Stimulated activated CD8-positive, alpha-beta memory T cell treated with anti-CD3 and anti-CD28 coated beads, Interleukin-4, amount 100 ng/mL, for 4 hours (primary cell): ENCODE data around the gene KIFC3.
"Not testable (repeated sequence)": the region's sequence is repeated elsewhere in the genome, so short reads cannot be mapped to it uniquely, and the experiment has no call there.

Experiments
- DNase-seq, 2 donors: peaks; one replicate each; pipeline ENCODE4 v3.0.0-alpha.2; 2020; ENCODE audit warnings: low read depth in 2 of 2, low spot score in 1 of 2

Gene KIFC3

DNA sequence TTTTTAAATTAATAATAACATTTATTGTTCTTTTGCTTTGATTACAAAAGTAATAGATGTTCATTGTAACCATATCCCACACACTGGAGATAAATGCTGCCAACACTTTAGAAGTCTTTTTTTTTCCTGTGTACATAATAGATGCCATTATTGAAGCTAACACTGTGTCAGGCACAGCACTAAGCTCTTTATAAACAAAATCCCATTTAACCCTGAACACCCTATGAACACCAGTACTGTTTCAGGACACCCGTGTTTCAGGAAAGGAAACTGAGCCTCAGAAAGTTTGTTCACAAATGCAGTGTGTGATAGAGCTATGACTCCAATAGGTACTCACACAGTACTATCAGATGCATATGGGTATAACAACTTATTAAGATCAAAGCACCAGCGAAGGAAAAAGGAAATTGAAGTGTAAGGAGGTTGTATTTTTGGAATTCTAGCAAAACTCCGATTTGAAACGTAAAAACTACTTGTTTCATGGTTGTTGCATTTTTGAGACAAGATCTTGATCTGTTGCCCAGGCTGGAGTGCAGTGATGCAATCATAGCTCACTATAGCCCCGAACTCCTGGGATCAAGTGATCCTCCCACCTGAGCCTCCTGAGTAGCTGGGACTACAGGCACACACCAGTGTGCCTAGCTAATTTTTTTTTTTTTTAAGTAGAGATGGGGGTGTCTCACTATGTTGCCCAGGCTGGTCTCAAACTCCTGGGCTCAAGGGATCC, 2.0 kb upstream of the KIFC3 start:
- no peak for DNase-seq

GRCh38 chr16:57803134-57803990, 1.1 kb upstream of the KIFC3 start:
- no peak for DNase-seq

DNA sequence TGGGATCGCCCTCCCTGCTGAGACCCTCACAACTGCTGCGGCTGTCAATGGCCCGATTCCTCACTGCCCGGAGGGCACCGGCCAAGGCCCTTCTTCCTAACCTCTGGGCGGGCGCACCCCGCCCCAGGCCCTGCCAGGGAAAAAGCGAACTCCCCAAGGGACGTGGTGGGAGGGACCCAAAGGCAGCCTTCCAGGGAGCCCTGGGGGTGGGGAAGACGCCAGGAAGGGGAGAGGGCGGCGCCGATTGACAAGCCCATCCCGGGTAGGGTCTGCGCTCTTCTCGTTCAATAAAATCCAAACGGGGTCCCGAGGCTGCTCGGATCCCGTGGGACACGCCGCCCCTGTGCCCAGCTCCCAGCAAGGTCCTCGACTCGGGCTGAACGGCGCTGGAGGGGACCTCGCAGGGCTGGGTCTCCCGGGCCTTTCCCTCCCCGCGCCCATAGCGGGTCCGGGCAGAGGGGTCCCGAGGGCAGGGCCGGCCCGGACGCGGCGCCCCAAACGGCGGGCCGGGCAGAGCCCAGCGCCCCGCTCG, 416 bp downstream of the KIFC3 start:
- DNase-seq: no peak

DNA sequence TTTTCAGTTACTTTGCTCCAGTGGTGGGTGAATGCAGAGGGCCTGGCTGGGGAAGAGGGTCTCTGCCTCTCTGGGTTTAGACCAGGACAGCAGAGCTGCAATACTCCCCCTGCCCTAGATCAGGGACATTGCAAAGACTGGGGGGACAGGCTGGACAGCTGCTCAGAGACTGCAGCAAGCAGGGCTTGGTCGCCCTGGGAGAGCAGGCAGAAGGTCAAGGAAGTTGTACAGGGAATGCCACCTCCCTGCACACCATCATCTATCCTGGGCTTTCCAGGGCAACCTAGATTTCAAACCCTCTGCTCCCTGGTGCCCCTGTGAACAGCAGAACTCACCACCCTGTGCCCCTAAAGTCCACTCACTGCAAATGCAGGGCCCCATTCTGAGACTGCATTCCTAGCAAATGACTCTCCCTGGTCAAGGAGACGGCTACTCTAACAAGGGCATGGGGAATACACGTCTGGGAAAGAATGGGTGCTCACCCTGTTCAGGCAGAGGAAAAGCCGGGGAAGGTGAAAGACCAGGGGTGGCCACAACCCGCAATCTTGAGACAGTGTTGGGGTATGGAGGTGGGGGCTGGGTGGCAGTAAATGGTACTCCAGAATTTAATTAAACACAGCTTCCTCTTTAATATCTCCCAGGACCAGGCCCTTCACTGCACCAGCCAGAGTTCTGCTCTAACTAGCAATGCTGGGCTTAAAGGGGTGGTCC, 1.0 kb downstream of the KIFC3 start:
- DNase-seq: no peak

DNA sequence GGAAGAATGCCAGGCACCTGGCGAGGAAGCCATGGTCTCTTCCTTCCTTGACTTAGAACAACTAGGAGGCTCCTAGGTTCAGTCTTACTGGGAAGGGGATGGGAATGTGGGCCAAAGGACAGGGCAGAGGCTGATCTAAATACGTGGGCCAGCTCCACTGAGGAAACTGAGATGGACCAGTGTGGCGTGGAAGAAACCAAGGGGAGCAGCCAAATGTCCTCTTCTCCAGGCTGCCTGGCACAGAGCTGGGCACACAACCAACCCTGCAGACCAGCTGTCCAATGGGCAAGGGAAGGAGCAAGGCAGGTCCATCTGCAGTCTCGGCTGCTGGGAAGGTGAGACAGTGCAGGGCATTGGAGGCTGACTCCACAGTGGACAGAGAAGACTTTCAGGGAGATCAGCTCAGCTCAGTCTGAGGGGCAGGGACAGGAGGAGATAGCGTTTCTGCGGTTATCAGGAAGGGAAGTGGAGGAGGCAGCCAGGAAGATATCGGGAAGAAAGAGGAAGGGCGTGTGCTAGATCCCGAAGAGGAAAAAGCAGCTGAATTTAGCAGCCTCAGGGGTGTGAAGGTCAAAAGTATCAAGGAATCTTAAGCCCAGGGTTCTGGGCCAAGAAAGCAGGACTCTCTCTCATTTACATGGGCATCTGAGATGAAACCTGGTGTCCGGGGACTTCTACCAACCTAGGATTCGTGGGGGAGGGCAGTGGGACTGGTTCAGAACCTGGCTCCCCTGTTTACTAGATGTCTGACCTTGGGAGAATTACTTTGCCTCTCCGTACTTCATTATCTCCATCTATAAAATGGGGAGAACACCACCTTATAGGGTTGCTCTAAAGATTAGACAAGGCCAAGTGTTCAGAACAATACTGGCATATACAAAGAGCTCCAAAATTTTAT, 1.8 kb downstream of the KIFC3 start:
- no peak for DNase-seq

DNA sequence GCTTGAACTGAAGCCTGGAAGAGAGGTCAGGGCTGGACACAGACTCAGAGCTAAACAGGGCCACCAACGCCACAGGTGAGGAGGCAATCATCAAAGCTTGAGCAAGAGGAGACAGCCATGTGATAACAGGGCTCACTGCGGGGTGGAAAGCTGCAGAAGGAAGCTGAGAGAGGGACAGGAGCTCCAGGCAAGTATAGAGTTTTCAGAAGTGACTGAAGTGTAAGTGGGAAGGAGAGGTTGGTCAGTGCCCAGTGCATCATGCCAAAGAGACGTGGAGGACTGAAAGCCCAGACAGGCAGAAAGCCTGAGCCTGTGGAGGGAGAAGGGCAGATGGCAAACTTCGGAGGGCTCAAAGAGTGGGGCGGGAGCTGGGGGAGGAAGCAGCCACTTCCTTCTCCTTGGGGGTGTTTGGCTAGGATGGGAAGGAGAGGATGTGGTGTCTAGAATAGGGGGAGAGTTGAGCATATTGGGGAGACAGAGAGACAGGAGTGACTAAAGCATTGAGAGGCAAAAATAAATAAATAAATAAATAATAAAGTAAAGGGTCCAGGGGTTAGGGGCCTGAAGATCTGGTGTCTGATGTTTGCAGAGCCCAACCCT, 2.6 kb downstream of the KIFC3 start:
- DNase-seq: no peak

- no peak for DNase-seq
Measured at GRCh38 chr16:57798953-57799599, 3.2 kb downstream of the KIFC3 start.

- DNase-seq: no peak
Measured at GRCh38 chr16:57798267-57798810, 4.0 kb downstream of the KIFC3 start.

DNA sequence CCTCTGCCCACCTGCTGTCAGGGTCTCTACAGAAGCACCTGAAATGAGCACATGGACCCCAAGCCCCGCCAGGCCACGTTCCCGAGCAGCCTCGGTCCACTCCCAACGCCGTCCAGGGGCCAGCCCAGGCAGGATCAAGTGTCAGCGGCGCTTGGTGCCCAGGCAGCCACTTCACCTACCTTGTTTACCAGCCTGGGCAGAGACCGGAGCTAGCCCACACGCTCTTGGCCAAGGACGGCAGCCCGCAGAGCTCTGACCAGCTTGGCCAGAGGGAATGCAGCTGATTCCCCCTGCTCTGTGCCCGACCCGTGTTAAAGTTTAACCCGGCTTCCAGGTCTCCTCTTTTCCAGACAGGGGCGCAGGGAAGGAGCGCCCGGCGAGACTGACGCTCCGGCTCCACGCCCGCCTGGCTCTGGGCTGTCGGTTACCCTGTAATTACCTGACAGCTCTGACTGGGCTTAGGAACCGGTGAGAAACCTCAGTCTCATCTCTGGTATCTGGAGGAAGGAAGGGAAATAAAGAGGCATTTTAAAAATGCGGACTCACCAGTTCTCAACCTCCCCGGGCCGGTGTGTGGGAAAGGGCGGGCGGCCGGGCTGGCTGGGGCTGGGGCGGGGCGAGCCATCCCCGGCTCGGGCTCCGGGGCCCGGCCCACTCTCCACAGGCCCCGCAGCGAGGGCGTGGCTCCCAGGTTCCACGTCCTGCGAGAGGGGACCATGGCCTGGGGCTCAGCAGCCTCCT, 4.6 kb downstream of the KIFC3 start:
- DNase-seq: no peak

DNA sequence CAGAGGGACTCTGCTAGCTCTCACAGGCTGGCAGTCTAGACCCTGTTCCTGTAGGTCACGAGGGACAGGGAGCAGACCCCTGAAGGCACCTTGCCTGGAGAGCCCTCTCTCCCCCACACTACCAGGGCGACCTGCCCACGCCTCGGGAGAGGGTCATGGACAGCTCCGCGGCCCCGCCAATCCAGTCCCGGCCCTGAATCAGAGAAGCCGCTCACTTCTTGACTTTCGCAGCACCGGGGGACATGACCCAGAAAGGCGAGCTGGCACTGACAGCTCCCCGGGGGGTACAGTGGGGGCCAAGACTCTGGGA, 5.1 kb downstream of the KIFC3 start:
- DNase-seq: no peak

DNA sequence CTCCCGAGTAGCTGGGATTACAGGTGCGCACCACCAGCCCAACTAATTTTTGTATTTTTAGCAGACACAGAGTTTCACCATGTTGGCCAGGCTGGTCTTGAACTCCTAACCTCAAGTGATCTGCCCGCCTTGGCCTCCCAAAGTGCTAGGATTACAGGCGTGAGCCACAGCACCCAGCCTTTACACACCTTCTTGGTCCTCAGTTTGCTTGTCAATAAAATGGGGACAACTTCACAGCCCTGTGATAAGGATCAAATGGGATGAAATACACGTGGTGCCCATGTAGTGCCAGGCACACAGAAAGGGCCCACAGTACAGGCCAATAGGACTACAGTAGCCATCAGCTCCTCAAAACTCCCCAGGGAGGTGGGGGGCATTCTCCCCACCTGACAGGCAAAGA, 6.3 kb downstream of the KIFC3 start:
- DNase-seq: not testable (repeated sequence)

DNA sequence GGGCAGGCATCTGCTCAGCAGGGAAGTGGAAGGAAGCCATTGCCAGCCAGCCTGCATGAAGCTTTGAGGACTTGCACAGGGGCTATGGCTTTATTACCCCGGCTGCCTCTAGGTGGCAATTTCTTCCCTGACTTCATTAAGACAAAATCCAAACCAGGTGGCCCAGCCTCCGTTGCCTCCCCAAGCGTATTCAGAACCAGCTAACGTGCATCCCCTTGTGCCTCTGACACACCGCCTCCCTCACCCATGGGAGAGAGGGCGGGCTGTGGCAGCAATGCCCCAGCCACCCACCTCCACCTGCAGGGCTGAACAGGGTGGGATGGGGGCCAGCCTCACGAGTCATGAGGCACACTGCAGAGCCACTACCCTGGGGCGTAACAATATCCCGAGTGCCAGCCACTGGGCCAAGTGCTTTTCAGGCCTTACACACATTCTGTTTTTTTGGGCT, 6.8 kb downstream of the KIFC3 start:
- DNase-seq: no peak

- no peak for DNase-seq
Measured at GRCh38 chr16:57794849-57795430, 7.4 kb downstream of the KIFC3 start.

GRCh38 chr16:57791893-57792461, 10.3 kb downstream of the KIFC3 start:
- no peak for DNase-seq

DNA sequence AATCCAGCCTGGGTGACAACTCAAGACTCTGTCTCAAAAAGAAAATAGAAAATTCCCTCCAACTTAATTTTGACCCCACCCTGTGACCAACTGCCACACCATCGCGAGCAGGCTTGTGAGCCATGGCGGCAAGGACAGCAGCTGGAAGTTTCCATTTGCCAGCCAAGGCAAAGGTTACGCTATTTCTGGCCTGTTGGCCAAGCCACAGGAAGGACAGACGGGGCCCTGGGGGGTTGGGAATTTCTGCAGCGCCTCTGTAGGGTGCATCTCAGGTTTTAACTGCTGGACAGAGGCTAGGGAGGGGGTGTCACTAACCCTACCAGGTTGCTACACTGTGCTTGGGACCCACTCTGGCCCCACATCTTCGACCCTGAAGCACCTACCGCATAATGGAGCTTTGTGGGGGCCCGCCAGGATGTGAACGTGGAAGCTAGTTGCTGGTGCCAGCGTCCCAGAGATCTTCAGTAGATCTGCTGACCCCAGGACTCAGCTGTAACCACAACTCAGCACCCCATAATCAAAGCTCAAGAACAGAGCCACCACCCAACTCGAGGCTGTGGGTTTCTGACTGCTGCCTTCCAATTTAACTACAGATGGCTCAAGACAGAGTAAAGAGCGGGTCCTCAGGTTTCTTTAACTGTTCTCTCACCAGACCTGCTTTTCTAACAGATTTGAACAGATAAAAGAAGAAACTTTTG, 10.9 kb downstream of the KIFC3 start:
- DNase-seq: no peak

DNA sequence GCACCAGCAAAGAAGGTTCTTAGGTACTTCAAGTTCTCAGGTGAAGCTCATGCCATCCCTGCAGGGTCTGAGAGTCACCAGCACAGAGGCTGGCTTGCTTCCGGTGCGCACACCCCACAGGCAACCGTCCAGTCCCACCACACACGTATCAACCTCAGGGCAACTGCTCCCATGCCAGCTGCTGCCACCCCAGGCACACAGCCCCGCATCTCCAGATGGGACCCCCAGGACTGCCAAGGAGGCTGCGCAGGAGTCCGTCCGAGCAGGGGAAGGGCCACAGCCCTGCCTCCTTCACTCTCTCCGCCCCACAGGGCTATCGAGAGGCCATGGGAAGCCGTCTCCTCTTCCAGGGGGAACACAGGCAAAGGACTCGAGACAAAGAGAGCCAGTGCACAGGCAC, 13.3 kb downstream of the KIFC3 start:
- no peak for DNase-seq

DNA sequence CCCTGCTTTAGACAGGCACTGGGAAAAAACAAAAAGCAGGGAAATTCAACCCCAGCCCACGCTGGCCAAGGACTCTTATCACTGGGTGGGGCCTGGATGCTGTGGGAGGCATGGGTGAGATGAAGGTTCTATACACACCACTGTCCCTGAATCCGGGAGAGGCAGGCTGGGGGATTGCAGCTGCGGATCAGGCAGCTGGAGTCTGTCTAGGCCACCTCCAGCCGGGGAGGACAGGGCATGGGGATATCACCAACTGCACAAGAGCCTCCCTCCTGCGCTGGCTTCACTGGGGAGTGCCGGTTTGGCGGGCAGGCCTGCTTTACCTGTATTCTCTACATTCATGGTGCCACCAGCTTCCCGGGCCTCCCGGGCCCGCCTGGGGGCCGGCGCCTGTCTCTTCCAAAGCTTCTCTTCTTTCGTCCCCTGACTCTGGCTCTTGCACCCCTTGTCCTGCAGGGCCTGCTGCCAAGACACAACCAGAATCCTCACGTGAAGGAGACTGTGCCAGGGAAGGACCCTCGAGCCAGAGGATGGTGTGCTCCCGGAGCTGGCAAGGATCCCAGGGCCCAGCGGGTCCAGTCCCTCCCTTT, 13.9 kb downstream of the KIFC3 start:
- no peak for DNase-seq
